Medulla oblongata (tissue), 1 donor: ENCODE data around the gene ECPAS.
"Not testable (repeated sequence)": the region's sequence is repeated elsewhere in the genome, so short reads cannot be mapped to it uniquely, and the experiment has no call there.

Experiments
- DNase-seq: peaks from one replicate; pipeline ENCODE4 v3.0.0-alpha.2; 2015; ENCODE audit errors: extremely low spot score

The ECPAS gene

DNA sequence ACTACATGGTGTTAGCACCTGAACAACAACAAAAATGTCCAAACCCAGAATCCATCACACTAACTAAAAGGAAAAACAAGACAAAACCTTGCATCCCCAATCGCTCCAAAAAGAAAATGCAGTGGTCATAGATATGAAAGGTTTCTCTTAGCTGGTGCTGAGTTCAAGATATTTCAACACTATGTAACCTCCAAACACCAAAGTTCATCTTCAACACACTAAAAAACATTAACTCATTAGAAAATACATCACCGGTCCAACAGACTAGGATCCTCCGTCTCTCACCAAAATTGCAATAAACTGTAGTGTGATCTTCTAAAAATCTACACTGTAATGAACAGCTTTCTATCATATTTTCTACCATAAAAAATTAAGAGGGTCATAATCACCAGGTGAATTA is 60.8 kb downstream of the ECPAS start:
- no peak for DNase-seq

DNA sequence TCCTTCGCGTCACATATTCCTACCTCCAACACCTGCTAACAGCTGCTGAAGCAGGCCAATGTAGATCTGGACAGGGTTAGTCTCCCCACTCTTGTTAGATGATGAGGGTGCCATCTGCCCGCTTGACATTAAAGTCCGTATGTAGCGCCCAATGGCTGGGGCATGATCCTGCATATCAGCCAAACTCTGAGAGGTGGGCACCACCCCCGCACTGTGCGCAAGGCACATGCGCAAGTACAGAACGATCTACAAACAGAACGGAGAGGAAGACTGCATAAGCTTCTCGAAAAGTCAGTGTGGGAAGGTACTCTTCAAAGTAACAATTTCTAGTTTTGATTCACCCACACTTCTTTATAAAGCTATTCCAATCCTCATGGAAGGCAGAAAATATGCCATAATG is 69.8 kb downstream of the ECPAS start:
- DNase-seq = no peak

DNA sequence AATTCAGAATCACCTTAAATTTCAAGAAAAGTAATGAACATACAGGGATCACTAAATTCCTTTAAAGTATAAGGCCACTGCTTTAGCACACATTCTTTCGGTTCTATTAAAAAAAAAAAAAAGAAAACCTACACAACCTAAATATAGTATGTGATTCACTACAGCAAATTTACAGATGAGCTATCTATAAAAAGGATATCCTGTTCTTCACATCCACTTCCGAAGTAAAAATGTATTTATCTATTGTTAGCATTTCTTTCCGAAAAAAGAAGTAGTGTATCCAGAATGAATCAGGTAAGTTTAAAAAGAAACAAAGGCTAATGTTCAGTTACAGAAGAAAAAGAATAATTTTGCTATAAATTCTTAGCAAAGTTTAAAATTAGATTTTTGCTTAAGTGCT is 70.2 kb downstream of the ECPAS start:
- DNase-seq = no peak

GRCh38 chr9:111412280-111412679 is 71.9 kb downstream of the ECPAS start:
- peak; percentile 90 for DNase-seq

GRCh38 chr9:111411266-111411665 is 72.9 kb downstream of the ECPAS start:
- no peak for DNase-seq

DNA sequence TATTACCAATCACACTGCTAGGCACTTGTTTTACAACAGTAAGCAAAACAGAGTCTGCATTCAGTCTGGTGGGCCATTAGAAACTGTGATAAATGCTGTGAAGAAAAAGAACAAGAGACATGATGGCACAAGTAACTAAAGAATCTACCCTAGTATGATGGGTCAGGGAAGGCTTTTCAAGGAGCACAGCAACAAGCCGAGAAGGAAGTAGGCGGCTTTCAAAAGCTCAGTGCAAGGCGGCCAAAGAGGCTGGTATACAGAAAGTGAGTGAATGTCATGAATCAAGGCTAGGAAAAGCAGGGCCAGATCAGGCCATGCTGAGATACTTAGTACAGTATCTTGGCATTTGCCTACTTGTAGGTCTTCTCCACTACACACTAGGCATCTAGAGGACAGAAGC is 76.4 kb downstream of the ECPAS start:
- DNase-seq = no peak

DNA sequence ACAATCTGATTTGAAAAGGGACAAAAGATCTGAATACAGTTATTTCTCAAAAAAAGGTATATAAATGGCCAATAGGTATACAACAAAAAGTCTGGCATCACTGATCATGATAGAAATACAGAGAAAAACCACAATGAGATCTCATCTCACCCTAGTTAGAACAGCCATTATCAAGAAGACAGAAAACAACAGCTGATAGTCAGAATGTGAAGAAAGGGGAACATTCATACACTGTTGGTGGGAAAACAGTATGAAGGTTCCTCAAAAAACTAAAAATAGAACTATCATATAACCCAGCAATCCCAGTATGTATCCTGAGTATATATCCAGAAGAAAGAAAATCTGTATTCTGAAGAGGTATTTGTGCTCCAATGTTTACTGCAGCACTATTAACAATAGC is 78.5 kb downstream of the ECPAS start:
- no peak for DNase-seq

DNA sequence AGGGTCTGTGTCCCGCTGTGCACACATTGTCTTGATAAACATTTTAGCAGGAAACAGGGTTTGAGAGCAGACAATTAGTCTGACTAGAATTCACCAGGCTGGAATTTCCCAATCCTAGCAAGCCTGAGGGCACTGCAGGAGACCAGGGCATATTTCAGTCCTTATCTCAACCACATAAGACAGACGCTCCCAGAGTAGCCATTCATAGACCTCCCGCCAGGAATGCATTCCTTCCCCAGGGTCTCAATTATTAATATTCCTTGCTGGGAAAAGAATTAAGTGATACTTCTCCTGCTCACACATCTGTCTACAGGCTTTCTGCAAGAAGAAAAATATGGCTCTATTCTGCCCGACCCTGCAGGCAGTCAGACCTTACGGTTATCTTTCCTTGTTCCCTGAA is 82.7 kb downstream of the ECPAS start:
- not testable (repeated sequence) for DNase-seq

DNA sequence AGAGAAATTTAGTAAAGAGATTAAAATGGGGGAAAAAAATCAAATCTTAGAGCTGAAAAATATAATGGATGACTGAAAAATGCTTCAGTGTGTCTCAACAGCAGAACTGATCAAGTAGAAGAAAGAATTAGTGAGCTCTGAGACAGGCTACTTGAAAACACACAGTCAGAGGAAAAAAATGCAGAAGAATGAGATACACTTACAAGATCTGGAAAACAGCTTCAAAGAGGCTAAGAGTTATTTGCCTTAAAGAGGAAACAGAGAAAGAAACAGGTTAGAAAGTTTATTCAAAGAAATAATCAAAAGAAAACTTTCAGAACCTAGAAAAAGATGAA is 83.7 kb downstream of the ECPAS start:
- no peak for DNase-seq

DNA sequence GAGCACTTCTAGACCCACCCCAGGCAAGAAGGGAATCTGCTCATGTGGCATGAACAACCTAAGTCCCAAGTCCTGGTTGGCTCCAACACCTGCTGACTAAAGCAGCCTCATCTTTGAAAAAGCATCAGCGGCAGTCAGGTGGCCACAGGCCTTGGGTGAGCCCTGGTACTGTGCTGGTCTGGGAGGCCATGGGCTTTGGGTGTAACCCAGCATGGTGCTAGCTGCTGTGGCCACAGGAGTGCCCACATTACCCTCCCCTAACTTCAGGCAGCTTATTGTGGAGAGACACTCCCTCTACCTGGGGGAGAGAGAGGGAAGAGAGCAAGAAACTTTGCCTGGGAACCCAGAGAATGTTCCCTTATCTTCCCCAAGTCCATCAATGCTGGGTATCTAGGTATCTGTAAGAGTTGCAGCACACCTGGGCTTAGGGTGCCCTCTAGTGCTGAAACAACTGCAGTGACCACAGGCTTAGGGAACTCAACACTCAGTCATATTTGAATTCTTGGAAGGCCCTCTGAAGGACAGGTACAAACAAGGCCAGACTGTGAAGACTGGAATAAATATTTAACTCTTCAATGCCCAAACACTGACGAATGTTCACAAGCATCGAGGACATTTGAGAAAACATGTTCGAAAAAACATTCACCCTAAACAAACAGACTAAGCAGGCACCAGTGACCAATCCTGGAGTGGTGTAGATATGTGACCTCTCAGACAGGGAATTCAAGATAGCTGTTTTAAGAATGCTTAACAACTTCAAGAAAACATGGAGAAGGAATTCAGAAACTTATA is 84.2 kb downstream of the ECPAS start:
- DNase-seq = no peak

GRCh38 chr9:111399211-111399739 is 84.9 kb downstream of the ECPAS start:
- no peak for DNase-seq

- DNase-seq = no peak
Observed at GRCh38 chr9:111393971-111394370, 90.2 kb downstream of the ECPAS start.

DNA sequence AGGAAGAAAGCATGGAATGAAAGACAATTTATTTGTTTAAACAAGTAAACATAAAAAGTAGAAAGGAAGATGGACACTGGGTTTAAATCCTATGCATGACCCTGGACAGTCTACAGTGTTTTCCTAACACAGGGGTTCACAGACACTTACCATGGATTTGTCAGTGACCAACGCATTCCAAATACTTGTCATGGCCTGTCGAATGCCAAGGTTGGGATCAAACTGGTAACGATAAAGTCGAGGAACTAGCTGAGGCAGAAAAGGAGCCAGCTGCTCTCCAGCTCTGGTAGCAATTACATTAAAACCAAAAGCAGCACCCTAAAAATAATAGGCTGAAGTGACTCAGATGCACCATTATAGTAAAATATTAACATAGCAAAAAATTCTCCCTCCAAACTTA is 94.8 kb downstream of the ECPAS start:
- DNase-seq = no peak

GRCh38 chr9:111386386-111386785 is 97.8 kb downstream of the ECPAS start:
- DNase-seq = no peak

GRCh38 chr9:111381006-111381405 is 103.2 kb downstream of the ECPAS start:
- no peak for DNase-seq

GRCh38 chr9:111375817-111376564 is 108.2 kb downstream of the ECPAS start:
- no peak for DNase-seq

GRCh38 chr9:111375062-111375461 is 109.1 kb downstream of the ECPAS start:
- no peak for DNase-seq

DNA sequence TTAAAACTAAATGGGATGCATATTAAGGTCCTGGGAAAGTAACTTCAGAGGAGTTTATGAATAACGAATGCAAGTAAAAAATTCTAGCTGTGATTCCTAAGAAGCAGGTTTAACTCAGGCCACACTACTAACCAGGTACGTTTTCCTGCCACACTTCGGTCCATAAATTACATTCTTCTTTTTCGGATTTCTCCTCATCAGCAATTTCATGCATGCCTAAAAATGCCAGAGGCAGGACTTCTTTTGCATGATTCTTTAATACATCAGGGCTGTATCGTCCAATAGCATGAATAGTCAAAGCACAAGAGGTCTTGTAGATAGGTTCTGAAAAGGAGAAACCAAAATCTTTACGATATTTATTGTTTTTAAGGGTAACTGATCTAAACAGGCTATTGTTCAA is 111.9 kb downstream of the ECPAS start:
- no peak for DNase-seq

GRCh38 chr9:111366978-111367377 is 117.2 kb downstream of the ECPAS start:
- no peak for DNase-seq

DNA sequence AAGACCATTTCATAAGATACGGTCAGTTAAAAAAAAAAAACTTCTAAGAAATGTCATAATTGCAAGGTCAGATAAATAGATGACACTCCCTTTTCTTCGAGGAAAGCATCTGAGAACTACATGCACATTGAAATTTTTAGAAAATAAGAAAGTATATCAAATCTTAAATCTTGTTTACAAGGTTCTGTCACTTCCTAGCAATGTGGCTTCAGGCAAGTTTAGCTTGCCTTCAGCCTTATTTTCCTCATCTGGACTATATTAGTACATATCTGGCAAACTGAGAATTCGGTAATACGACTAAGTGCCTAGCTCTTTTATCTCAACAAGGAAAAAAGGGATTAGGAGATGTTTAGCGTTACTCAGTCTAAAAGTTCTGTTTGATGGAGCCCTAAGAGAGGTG is 121.7 kb downstream of the ECPAS start:
- DNase-seq = no peak

DNA sequence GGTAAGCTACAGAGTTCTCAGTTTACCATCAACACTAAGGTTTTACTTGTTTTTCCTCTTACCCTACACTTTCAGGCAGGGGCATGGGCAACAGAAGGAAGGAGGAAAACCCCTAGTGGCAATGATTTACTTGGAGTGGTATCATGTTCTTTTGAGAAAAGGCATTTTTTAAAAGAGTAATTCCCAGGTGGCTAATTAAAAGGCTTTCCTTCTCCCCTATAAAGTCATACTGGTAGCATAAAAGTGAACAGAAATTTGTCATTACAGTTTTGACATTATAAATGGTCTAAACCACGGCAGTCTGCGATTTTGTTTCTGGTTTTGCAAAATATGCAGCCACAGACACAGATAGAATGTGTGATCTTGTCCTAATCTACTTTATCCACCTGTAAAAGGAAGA is 123.3 kb downstream of the ECPAS start:
- no peak for DNase-seq

- DNase-seq = no peak
Observed at GRCh38 chr9:111356481-111357244, 127.5 kb downstream of the ECPAS start.
